Activated CD8-positive, alpha-beta memory T cell treated with anti-CD3 and anti-CD28 coated beads for 48 hours (primary cell): Measurements from ENCODE around the gene ADAP1.
"Not testable (repeated sequence)": the region's sequence is repeated elsewhere in the genome, so short reads cannot be mapped to it uniquely, and the experiment has no call there.

Experiments used
- DNase-seq, 3 experiments: peaks; one replicate each; pipeline ENCODE4 v3.0.0-alpha.2; 2020; ENCODE audit warnings: low read depth in 2 of 3, low spot score in 2 of 3

The ADAP1 gene

DNA sequence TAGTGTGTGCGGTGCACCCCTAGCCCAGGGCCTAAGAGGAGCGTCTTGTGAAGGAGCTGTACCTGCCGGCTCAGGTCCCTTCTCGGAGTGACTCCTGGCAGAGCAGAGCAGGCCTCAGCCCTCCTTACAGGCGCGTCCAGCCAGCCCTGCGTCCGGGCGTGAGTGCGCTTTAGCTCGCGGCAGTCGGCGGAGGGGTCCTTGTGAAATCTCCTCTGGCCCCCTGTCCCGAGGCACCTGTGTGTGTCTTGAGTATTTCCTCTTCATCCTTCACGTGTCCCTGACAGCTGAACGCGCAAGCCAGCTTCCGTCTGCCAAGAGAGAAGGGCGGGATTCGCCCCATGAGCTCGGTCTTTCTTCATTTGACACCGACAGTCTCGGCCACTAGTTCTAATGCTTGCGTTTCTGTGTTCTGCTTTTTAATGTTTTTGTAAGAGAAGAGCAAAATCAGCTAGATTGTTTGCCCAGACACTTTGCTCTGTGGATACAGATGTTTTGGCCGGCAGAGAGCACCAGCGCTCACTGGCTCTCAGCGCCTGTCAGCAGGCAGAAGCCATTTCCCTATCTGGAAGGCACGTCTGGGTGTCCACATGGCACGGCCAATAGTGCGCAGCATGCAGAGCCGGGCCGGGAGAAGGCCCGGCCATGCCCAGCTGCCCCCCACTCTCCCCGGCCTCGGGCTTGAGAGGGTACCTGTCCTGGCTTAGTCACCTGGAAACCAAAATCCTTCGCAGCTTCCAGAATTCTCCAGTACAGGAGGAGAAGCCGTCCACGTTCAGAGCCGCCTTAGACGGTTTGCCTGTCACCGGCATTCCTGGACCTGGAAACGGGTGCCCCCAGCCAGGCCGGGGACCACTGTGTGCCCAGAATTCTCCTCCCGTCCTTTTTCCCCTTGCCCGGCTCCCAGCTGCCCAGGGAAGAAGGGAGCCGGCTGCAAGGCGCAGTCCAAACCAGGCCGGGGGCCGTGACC lies 71.1 kb downstream of the ADAP1 start:
- DNase-seq: no peak

DNA sequence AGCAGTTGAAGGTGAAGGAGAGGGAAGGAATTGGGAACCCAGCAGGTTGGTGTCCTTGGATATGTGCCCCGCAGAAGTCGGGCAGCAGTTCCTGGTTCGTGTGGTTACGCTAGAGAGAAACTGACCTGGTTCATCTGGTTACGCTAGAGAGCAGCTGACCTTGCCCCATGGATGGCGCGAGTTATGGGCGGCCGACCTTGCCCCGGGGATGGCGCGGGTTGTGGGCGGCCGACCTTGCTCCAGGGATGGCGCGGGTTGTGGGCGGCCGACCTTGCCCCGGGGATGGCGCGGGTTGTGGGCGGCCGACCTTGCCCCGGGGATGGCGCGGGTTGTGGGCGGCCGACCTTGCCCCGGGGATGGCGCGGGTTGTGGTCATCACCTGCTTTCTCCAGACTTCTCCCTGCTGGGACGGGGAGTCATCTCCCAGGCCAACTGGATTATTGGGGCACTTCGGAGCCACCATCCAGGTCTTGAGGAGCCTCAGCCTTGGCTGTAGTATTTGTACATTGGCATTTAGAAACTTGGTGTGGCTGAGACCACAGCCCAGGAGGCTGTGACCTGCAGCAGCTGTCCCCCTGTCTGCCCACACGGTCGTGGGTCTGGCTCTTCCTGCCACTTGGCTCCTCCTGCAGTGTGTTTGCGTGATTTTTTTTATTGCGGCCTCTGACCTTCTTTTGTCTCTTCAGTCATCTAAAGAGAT lies 72.0 kb downstream of the ADAP1 start:
- DNase-seq: no peak

GRCh38 chr7:881441-882234 lies 72.8 kb downstream of the ADAP1 start:
- DNase-seq: no peak

DNA sequence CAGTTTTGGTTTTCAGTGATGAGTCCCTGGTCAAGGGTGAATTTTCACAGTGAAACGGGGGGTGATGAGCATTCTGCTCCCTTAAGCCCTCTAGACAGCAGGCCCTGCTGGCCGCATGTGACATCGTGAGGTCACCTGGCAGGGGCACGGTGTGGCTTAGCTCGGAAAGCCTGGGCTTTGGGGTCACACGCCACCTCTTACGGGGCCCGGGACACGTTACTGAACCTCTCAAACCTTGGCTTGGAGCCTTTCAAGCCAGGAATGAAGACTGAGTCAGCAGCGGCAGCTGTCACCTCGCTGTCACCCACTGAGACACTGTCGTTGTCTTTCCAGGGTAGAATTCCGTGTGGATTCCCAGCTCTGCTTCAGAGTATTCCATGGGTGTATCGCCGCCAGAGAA lies 74.0 kb downstream of the ADAP1 start:
- DNase-seq: no peak

DNA sequence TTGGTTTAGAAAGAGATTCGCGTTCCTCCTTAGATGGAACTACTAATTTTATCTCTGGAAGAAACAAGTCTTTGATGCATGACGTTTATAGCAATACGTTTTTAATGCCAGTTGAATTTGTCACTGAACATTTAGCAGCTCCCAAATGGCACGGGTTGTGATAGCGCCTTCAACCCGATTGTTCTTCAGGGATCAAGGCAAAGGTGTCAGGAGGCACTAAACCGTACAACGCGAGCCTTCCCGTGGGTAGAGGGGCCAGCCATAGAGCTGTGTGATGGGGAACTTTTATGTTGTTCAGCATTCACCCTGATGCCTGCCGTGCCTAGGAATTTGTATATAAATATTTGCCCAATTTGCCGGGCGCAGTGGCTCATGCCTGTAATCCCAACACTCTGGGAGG lies 74.8 kb downstream of the ADAP1 start:
- DNase-seq: no peak

- DNase-seq: no peak
Observed at GRCh38 chr7:879093-879492, 75.4 kb downstream of the ADAP1 start.

DNA sequence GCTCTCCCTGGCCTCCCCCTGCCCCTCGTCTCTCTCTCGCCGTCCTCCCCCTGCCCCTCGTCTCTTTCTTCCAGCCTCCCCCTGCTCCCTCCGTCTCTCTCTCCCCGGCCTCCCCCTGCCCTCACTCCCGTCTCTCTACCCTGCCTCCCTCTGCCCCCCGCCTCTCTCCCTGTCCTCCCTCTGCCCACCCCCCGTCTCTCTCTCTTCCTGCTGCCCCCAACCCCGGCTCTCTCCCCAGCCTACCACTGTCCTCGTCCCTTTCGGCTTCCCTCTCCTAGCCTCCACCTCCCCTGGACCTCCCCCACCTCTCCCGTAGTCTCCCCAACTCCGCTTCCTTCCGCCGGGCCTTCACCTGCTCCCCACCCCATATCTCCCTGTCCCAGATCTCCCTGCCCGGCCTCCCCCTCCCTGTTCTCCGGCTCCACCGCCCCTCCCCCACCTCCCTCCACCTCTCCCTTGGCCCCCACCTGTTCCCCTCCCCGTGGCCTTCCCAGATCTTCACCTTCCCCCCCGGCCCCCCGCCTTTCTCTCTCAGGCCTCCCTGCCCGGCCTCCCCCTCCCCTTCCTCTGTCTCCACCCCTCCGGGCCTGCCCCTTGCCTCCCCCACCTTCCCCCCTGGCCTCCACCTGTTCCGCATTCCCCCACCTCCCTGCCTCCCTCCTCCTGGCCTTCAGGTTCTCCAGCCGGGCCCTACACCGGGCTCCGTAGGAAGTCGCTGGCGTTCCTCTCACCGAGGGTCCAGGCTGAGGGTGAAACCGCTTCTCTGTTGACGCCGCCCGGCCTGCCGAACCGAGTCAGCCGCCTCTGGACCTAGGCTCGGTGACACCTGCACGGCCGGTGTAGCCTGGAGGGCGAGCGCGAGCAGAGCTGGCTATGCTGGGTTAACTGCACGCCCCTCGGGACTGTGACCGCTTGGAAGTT lies 76.9 kb downstream of the ADAP1 start:
- DNase-seq: no peak

DNA sequence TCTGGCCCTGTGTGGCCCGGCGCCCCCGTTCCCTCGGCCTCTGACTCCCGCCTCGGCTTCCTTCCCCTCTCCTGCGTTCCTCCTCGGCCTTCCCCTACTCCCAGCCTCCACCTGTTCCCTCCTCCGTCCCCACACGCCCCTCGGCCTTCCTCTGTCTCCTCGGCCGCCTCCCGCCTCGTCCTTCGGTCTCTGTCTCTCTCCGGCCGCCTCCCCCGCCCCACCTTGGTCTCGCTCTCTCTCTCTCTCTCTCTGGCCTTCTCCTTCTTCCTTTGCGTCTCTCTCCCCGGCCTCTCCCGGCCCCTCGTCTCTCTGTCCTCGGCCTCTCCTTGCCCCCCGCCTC lies 77.5 kb downstream of the ADAP1 start:
- no peak for DNase-seq

DNA sequence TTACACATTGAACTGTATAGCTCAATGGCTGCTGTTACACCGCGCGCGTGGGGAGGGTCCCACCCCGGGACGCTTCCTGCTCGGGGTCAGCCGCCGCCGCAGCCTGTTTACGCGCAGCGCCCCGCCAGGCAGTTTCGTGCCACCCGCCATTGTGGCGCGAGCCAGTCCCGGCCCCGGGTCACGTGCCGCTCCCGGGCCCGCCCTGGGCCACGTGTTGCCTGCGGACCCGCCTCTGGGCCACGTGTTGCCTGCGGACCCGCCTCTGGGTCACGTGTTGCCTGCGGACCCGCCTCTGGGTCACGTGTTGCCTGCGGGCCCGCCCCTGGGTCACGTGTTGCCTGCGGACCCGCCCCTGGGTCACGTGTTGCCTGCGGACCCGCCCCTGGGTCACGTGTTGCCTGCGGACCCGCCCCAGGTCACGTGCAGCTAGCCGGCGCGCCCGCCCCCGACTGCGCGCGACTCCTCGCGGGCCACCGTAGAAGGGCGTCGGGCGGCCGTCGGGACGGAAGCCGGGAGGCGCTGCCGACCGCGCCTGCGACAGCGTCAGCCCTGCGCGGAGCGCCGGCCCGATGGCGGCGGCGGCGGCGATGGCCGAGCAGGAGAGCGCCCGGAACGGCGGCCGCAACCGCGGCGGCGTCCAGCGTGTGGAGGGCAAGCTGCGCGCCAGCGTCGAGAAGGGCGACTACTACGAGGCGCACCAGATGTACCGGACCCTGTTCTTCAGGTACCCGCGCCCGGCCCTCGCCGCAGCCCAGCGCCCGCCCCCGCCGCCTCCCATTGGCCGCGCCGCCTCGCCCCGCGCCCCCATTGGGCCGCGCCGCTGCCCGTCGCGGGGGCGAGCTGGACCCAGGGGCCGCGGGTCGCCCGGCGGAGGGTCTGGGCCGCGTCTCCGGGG lies 78.2 kb downstream of the ADAP1 start, which contains the start of gene GET4:
TSS of gene GET4 (plus strand) at position 478 of the 895 bp plus-strand sequence. CDS start at position 570, 92 bp downstream.
- DNase-seq: peak; percentile 81 to 94 (median 90)

- no peak for DNase-seq
Observed at GRCh38 chr7:875476-876076, 78.9 kb downstream of the ADAP1 start.

DNA sequence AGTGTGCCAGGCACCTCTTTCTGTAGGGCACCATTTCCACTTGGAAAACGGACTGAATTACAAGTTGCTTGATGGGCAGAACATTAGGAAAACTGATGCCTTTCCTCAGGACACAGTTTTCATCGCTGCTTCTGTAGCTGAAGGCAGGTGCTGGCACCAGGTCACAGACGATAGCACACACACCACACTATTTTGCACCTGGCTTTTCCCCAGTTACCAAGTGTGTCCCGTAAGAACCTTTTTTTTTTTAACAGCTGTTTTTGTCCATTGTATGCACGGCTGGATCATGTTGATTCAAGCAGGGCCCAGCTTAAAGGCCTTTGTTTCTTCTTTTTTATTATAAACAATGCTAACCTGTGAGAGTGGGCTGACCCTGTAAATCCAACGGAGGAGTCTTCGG lies 79.4 kb downstream of the ADAP1 start:
- no peak for DNase-seq

- no peak for DNase-seq
Observed at GRCh38 chr7:874031-874749, 80.3 kb downstream of the ADAP1 start.

DNA sequence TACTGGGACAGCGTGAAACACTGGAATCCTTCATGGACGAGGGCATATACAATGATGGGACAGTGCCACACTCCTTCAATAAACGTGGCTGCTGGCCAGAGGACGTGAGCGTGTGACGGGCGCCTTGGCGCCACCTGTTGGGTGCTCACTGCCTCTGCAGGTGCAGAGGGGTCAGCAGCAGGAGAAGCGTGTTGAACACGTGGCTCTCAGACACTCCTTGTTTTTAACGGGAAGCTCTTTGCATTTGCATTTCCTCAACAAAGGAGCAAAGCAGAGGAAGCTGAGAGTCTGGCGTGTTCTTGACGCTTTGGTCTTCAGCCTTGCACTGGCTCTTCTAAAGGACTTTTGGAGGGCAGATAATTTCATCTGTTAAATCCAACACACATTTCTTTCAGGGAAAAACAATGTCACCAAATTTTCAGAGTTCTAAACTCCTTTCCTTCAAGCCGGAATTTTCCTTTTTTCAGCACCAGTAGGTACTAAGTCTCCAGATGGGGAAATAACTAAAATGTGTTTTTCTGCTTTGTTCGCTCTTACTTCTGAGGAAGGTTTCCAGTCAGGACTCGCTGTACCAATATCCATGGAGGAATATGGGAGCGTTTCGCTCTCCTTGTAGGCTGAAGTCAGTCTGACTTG lies 81.0 kb downstream of the ADAP1 start:
- peak in 2 of 3 experiments; percentile 45 to 49 for DNase-seq

- not testable (repeated sequence) for DNase-seq
Observed at GRCh38 chr7:872685-873084, 81.8 kb downstream of the ADAP1 start.

DNA sequence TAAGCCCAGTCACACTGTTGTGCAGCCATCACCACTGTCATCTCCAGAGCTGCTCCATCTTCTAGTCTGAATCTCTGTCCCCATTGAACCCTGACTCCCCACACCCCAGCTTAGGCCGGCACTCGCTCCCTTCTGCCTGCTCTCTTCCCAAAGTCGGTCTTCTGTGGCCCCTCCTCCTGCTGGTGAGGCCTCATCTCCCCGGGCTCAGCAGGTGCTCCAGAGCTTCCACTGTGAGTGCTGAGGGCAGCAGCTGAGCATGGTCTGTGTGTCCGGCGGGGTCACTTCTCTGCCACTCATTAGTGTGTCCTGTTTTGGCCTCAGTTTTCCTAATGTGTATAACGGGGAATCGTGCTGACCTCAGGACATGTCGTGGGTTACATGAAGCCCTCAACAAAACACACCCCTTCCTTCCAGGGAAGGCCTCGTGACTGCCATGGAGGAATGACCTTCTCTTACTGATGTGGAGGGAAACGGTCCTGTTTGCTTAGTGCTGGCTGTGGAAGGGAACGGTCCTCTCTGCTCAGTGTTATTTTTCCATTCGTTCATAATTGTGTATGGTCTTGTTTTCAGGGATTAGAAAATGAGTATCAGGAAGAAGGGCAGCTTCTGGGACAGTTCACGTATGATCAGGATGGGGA lies 82.5 kb downstream of the ADAP1 start:
- DNase-seq: no peak

DNA sequence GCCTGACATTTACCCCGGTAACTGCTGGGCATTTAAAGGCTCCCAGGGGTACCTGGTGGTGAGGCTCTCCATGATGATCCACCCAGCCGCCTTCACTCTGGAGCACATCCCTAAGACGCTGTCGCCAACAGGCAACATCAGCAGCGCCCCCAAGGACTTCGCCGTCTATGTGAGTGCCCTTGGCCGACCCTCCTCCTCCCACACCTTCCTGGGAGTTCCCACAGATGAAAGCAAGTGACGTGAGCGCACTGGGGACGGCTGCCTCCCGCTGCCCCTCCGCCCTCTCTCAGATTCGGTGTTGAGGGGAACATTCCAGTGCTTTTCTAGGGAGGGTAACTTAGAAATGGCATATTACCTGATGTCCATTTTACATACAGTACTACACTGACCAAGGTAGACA lies 85.1 kb downstream of the ADAP1 start:
- no peak for DNase-seq

- DNase-seq: no peak
Observed at GRCh38 chr7:868189-868486, 86.3 kb downstream of the ADAP1 start.
